Breast epithelium (tissue), 4 donors: ENCODE results near the gene PPT2. TPM values are rescaled to one million over a fixed set of nuclear protein-coding genes. Genes with fewer than 3 reads are reported as not detected.
"Not testable (repeated sequence)": the region's sequence is repeated elsewhere in the genome, so short reads cannot be mapped to it uniquely, and the experiment has no call there.

Experiments
- DNase-seq, 2 donors: peaks; one replicate each; pipeline ENCODE4 v3.0.0-alpha.2; 2019; ENCODE audit warnings: low spot score in 2 of 2
- H3K27ac ChIP-seq, 2 donors: fragments of 200-600 bp; sonication (generic) in 1 of 2; one replicate each; pipeline ENCODE4 v1.5.1; 2016 to 2019; ENCODE audit warnings: mild to moderate bottlenecking in 1 of 2
- H3K27me3 ChIP-seq, 2 donors: fragments of 200-600 bp; sonication (generic) in 1 of 2; one replicate each; pipeline versions ENCODE4 v1.5.1 to v1.6.0; 2017 to 2019; ENCODE audit warnings: control low read depth in 1 of 2, mild to moderate bottlenecking in 1 of 2
- H3K36me3 ChIP-seq: fragments of 200-600 bp; one replicate; pipeline ENCODE4 v1.5.1; 2019
- H3K4me1 ChIP-seq, 2 donors: fragments of 200-600 bp; sonication (generic); one replicate each; pipeline ENCODE4 v1.5.1; 2016 to 2019; ENCODE audit warnings: control low read depth in 1 of 2
- H3K4me3 ChIP-seq, 3 donors: fragments of 200-600 bp; sonication (generic); 1 replicate in 2 of 3; 2 replicates in 1 of 3; pipeline ENCODE4 v1.5.1; 2016 to 2019; ENCODE audit warnings: mild to moderate bottlenecking in 3 of 3, moderate library complexity in 2 of 3
- H3K9me3 ChIP-seq, 2 donors: fragments of 200-600 bp; sonication (generic) in 1 of 2; one replicate each; pipeline ENCODE4 v1.5.1; 2016 to 2019; ENCODE audit warnings: control low read depth in 1 of 2
- POLR2A ChIP-seq: fragments of 450-650 bp; IDR thresholded peaks from one replicate; pipeline ENCODE4 v1.6.1; 2016; ENCODE audit warnings: antibody characterized with exemption, mild to moderate bottlenecking, moderate library complexity
- POLR2AphosphoS5 ChIP-seq, 3 donors: sonication (generic); formaldehyde crosslinking; IDR thresholded peaks; one replicate each; pipeline ENCODE4 v1.6.1; 2017; ENCODE audit warnings: antibody characterized with exemption in 3 of 3
- intact Hi-C: fragments of 100-400 bp; cut with DNase I; formaldehyde crosslinking; loops from one replicate; pipeline ENCODE4 v1.15.1; 2023; ENCODE audit warnings: low total_unique reads
- total RNA-seq, 3 donors: library from RNA; depleted of rRNA; stranded (reverse); fragments of >200 nt; gene quantifications; one replicate each; pipeline ENCODE4 v1.1.0, GENCODE V29; 2016
- TF ChIP-seq, protein P1 (sequence below), 3 donors: fragments of 450-650 bp; IDR thresholded peaks; one replicate each; pipeline ENCODE4 v1.5.1; 2016 to 2017; ENCODE audit warnings: antibody characterized with exemption in 3 of 3, mild to moderate bottlenecking in 3 of 3, moderate library complexity in 3 of 3

Gene PPT2
- total RNA-seq, 3 donors from 2014 or later = 18.4 to 59.6 (median 28.5) TPM

DNA sequence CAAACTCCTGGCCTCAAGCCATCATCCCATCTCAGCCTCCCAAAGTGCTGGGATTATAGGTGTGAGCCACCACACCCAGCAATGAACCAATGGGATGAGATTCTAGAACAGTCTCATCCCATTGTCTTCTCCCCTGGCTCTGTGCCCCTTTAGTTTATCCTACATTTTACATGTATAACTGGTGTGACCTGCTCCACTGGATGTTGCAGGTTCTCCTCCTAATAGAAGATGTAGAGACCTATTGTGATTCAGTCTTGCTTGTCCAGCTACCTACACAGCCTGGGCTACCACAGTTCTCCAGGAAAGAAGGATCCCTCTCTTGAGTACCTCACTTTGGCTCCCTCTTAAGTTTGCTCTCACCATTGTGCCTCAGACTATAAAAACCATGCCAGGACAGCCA lies 21.8 kb upstream of the PPT2 start:
- no peaks in the 10 kb centered on the region for H3K36me3 ChIP-seq
- no peak overlapping the region for H3K4me3 ChIP-seq
- intact Hi-C loops = no loop called here
- DNase-seq = no peak
- TF ChIP-seq, protein P1, sequence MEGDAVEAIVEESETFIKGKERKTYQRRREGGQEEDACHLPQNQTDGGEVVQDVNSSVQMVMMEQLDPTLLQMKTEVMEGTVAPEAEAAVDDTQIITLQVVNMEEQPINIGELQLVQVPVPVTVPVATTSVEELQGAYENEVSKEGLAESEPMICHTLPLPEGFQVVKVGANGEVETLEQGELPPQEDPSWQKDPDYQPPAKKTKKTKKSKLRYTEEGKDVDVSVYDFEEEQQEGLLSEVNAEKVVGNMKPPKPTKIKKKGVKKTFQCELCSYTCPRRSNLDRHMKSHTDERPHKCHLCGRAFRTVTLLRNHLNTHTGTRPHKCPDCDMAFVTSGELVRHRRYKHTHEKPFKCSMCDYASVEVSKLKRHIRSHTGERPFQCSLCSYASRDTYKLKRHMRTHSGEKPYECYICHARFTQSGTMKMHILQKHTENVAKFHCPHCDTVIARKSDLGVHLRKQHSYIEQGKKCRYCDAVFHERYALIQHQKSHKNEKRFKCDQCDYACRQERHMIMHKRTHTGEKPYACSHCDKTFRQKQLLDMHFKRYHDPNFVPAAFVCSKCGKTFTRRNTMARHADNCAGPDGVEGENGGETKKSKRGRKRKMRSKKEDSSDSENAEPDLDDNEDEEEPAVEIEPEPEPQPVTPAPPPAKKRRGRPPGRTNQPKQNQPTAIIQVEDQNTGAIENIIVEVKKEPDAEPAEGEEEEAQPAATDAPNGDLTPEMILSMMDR (IDR thresholded peaks at IDR 0.05) = no peak
- TF ChIP-seq POLR2A (no peak), POLR2AphosphoS5 (IDR thresholded peaks at IDR 0.05) (no peak)
- no peaks in the 10 kb centered on the region for H3K9me3 ChIP-seq
- no peaks in the 10 kb centered on the region for H3K27me3 ChIP-seq
- peaks cover 7 to 14% of the 10 kb centered on the region in 2 donors for H3K4me1 ChIP-seq
- H3K27ac ChIP-seq = no peak overlapping the region

DNA sequence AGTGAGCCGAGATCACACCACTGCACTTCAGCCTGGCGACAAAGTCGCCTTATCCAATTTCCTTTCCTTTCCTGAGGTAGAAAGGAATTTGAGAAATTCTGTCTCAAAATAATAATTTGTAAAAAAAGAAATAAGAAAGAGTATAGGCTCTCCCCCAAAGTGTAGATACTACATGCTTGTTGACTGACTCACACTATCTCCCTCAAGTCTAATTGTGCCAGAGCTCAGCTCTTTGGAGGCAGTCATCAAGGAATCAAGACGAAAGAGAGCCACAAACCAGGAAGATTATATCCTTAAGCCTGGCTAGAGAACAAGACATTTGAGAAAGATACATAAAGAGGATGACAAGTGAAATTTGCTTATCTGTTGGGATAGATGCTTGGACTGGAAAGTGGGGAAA lies 20.2 kb upstream of the PPT2 start:
- TF ChIP-seq POLR2A (no peak), POLR2AphosphoS5 (IDR thresholded peaks at IDR 0.05) (no peak)
- no peak overlapping the region for H3K27ac ChIP-seq
- H3K4me3 ChIP-seq = no peak overlapping the region
- H3K36me3 ChIP-seq = no peaks in the 10 kb centered on the region
- no peak for DNase-seq
- no peaks in the 10 kb centered on the region for H3K9me3 ChIP-seq
- peaks cover under 1 to 7% of the 10 kb centered on the region in 2 donors for H3K4me1 ChIP-seq
- intact Hi-C loops = no loop called here
- H3K27me3 ChIP-seq = no peaks in the 10 kb centered on the region

DNA sequence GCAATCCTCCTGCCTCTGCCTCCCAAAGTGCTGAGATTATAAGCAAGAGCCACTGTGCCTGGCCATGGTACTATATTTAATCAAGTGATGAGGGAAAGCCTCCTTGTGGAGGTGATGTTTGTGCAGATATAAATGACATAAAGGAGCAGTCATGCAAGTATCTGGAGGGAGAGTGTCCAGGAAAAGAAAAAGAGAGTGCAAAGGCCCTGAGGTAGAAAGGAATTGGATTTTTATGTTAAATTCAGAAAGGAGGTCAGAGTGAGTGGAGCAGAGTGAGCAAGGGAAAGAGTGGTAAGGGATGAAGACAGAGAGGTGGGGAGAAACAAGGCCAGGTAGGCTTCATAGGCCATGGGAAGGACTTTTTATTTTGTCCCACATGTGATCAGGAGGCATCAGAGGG lies 16.5 kb upstream of the PPT2 start:
- Histone ChIP-seq H3K4me1 (no peaks in the 10 kb centered on the region), H3K9me3 (no peaks in the 10 kb centered on the region), H3K4me3 (no peak overlapping the region), H3K36me3 (no peaks in the 10 kb centered on the region), H3K27ac (no peak overlapping the region), H3K27me3 (no peaks in the 10 kb centered on the region)
- intact Hi-C loops = no loop called here
- no peak for DNase-seq
- TF ChIP-seq POLR2A (no peak), POLR2AphosphoS5 (IDR thresholded peaks at IDR 0.05) (no peak)
- TF ChIP-seq, protein P1 (IDR thresholded peaks at IDR 0.05) = no peak

DNA sequence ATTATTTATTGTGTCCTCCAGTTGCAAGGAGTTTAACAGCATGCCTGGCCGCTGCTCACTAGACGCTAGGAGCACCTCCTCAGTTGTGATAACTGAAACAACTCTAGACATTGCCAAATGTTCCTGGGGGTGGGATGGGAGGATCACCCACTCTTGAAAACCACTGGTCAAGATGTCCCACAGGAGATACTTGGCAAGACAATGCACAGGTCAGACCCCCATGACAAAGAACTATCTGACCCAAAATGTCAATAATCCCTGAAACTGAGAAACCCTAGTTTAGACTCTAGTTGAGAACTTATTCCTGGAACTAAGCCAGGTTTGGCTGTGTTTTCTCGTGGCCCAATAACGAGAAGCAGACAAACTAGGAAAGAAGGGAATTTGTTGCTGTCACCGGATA lies 14.4 kb upstream of the PPT2 start:
- intact Hi-C loops = no loop called here
- no peak for TF ChIP-seq POLR2A
- no peak for TF ChIP-seq POLR2AphosphoS5 (IDR thresholded peaks at IDR 0.05)
- TF ChIP-seq, protein P1 (IDR thresholded peaks at IDR 0.05) = no peak
- no peak for DNase-seq
- no peaks in the 10 kb centered on the region for H3K27me3 ChIP-seq
- H3K9me3 ChIP-seq = no peaks in the 10 kb centered on the region
- no peaks in the 10 kb centered on the region for H3K36me3 ChIP-seq
- no peak overlapping the region for H3K4me3 ChIP-seq
- H3K27ac ChIP-seq = no peak overlapping the region
- no peaks in the 10 kb centered on the region for H3K4me1 ChIP-seq

DNA sequence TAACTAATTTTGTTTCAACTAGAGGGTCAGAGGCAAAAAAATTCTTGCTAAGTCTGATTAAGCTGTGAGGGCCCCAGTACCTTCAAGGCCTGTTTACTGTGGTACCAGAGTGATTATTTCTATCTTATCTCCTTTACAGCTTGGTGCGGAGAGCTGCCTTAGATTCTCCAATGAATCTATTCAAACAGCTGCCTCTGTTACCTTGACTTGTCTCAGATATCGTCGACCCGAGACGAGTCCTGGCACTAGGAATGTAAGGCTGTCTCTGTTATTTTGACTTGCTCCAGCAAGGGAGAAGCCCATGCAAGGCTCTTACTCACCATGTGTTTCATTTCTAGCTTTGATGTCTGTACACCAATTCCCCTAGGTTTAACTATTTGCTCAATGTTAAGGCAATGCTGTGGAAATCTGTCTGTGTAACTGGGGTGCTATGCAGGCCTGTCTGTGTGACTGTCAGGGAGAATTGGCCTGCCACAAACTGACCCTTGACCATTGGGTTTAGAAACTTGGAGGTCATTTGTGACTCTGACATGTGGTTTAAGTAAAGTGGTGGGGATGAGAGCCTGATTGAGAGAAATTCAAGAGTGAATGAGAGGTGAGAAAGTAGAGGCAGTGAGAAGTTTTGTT lies 13.4 kb upstream of the PPT2 start:
- Histone ChIP-seq H3K9me3 (no peaks in the 10 kb centered on the region), H3K27me3 (no peaks in the 10 kb centered on the region), H3K4me3 (no peak overlapping the region), H3K4me1 (no peaks in the 10 kb centered on the region), H3K27ac (no peak overlapping the region), H3K36me3 (no peaks in the 10 kb centered on the region)
- intact Hi-C loops = no loop called here
- no peak for TF ChIP-seq POLR2A
- TF ChIP-seq POLR2AphosphoS5 (IDR thresholded peaks at IDR 0.05) = no peak
- TF ChIP-seq, protein P1 (IDR thresholded peaks at IDR 0.05) = no peak
- no peak for DNase-seq

DNA sequence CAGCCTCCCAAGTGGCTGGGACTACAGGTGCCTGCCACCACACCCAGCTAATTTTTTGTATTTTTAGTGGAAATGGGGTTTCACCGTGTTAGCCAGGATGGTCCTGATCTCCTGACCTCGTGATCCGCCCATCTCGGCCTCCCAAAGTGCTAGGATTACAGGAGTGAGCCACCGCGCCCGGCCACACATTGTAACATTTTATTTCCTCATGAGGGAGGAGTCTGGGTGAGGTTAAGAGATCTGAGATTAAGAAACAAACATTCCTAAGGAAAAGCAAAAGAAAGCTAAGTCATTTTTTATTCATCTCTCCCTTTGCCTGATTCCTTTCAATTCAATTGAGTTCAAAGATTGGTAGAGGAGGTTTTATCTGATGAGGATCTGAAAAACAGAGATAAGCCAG lies 9.7 kb upstream of the PPT2 start:
- DNase-seq, H3K27me3 ChIP-seq, H3K4me1 ChIP-seq, H3K4me3 ChIP-seq, H3K9me3 ChIP-seq, intact Hi-C loops, H3K27ac ChIP-seq, H3K36me3 ChIP-seq: not testable (repeated sequence)
